Erythroblast (primary cell): ENCODE results near the gene SHLD2.
A peak's percentile ranks its signal among the peaks of the same experiment; 100 is the strongest.
"Not testable (repeated sequence)": the region's sequence is repeated elsewhere in the genome, so short reads cannot be mapped to it uniquely, and the experiment has no call there.

Source experiments
- DNase-seq, 2 experiments: peaks; one replicate each; lab custom pipeline; 2025; lab: John Stamatoyannopoulos, UW
- GATA1 ChIP-seq: IDR thresholded peaks from 2 replicates; pipeline ENCODE4 v1.6.1; 2011; ENCODE audit warnings: low read depth, mild to moderate bottlenecking, control low read depth, low read length, moderate library complexity
- POLR2A ChIP-seq: IDR thresholded peaks from 2 replicates; pipeline ENCODE4 v1.6.1; 2011; ENCODE audit warnings: mild to moderate bottlenecking, low read length

SHLD2 gene

GRCh38 chr10:87094373-87095235 lies at the start of gene SHLD2, which contains the start of gene GLUD1:
Gene SHLD2, plus strand, starts transcription at chr10:87095206. Its CDS starts 56,149 bp downstream, at chr10:87151355.
Gene GLUD1, minus strand, starts transcription at chr10:87094843. Its CDS starts 74 bp downstream, at chr10:87094769.
- peak; percentile 93 for DNase-seq
- TF ChIP-seq POLR2A (peak; percentile 44), GATA1 (no peak)

GRCh38 chr10:87045434-87045938 lies 49.5 kb upstream of the SHLD2 start:
- TF ChIP-seq GATA1 = no peak
- no peak for TF ChIP-seq POLR2A

GRCh38 chr10:87053111-87053510 lies 41.9 kb upstream of the SHLD2 start:
- peak in 1 of 2 experiments; percentile 31 for DNase-seq

More at GRCh38 chr10:87045434-87045938, 49.5 kb upstream of the SHLD2 start:
- DNase-seq = no peak

GRCh38 chr10:87053577-87054181 lies 41.3 kb upstream of the SHLD2 start:
- no peak for TF ChIP-seq GATA1
- TF ChIP-seq POLR2A = no peak
- DNase-seq = no peak

More at GRCh38 chr10:87053111-87053510, 41.9 kb upstream of the SHLD2 start:
- TF ChIP-seq POLR2A (no peak), GATA1 (no peak)

- DNase-seq = no peak
- no peak for TF ChIP-seq GATA1
- no peak for TF ChIP-seq POLR2A
Measured at GRCh38 chr10:87054373-87055295, 40.4 kb upstream of the SHLD2 start.

GRCh38 chr10:87058171-87058570 lies 36.8 kb upstream of the SHLD2 start:
- no peak for DNase-seq
- no peak for TF ChIP-seq GATA1
- no peak for TF ChIP-seq POLR2A

GRCh38 chr10:87059401-87059800 lies 35.6 kb upstream of the SHLD2 start:
- TF ChIP-seq GATA1 (no peak), POLR2A (no peak)
- no peak for DNase-seq

- no peak for TF ChIP-seq GATA1
- TF ChIP-seq POLR2A = no peak
- DNase-seq = no peak
Measured at GRCh38 chr10:87060280-87060928, 34.6 kb upstream of the SHLD2 start.

GRCh38 chr10:87064651-87065050 lies 30.4 kb upstream of the SHLD2 start:
- TF ChIP-seq POLR2A (no peak), GATA1 (no peak)
- no peak for DNase-seq

GRCh38 chr10:87066178-87066577 lies 28.8 kb upstream of the SHLD2 start:
- TF ChIP-seq GATA1 (no peak), POLR2A (no peak)
- DNase-seq = no peak

- no peak for DNase-seq
- TF ChIP-seq GATA1 (no peak), POLR2A (no peak)
Measured at GRCh38 chr10:87066865-87067264, 28.1 kb upstream of the SHLD2 start.

- DNase-seq = peak; percentile 18 to 61
- no peak for TF ChIP-seq GATA1
- no peak for TF ChIP-seq POLR2A
Measured at GRCh38 chr10:87068281-87068680, 26.7 kb upstream of the SHLD2 start.

GRCh38 chr10:87072449-87072848 lies 22.6 kb upstream of the SHLD2 start:
- no peak for DNase-seq
- no peak for TF ChIP-seq POLR2A
- no peak for TF ChIP-seq GATA1

GRCh38 chr10:87076421-87076820 lies 18.6 kb upstream of the SHLD2 start:
- not testable (repeated sequence) for DNase-seq
